ENCODE results near the gene MED8.

GRCh38 chr1:43366179-43366578 lies 23.4 kb downstream of the MED8 start:
- TF ChIP-seq FOXP2 (optimal IDR thresholded peaks at IDR 0.05; ENCODE audit: control extremely low read depth, extremely low read length, insufficient read depth) (no peak), EZH2 (IDR thresholded peaks at IDR 0.05) (no peak), POLR2AphosphoS5 (IDR thresholded peaks at IDR 0.05; ENCODE audit: borderline replicate concordance, low read depth, low read length) (no peak)
